ENCODE results near the gene HSFX3.
A peak's percentile ranks its signal among the peaks of the same experiment; 100 is the strongest.
"Not testable (repeated sequence)": the region's sequence is repeated elsewhere in the genome, so short reads cannot be mapped to it uniquely, and the experiment has no call there.

The HSFX3 gene

GRCh38 chrX:149513825-149514428, 35.8 kb downstream of the HSFX3 start:
- no peak for DNase-seq

GRCh38 chrX:149512225-149512885, 37.4 kb downstream of the HSFX3 start:
- peak; percentile 42 to 49 for DNase-seq

- DNase-seq: no peak
Observed at GRCh38 chrX:149511081-149511480, 38.6 kb downstream of the HSFX3 start.

- no peak for DNase-seq
Observed at GRCh38 chrX:149510386-149510785, 39.3 kb downstream of the HSFX3 start.

GRCh38 chrX:149508467-149508866, 41.3 kb downstream of the HSFX3 start:
- no peak for DNase-seq

GRCh38 chrX:149506349-149506748, 43.4 kb downstream of the HSFX3 start:
- no peak for DNase-seq

GRCh38 chrX:149505671-149506070, 44.1 kb downstream of the HSFX3 start:
- DNase-seq: no peak

GRCh38 chrX:149504915-149505651, 44.6 kb downstream of the HSFX3 start, which contains the start of gene IDS:
TSS of gene IDS (minus strand) at chrX:149505306. CDS start at chrX:149505137, 169 bp downstream.
- peak; percentile 76 to 77 for DNase-seq

- peak; percentile 50 to 53 for DNase-seq
Observed at GRCh38 chrX:149504226-149504914, 45.4 kb downstream of the HSFX3 start.

- peak; percentile 44 to 53 for DNase-seq
Observed at GRCh38 chrX:149503446-149503845, 46.3 kb downstream of the HSFX3 start.

GRCh38 chrX:149502923-149503322, 46.8 kb downstream of the HSFX3 start:
- DNase-seq: not testable (repeated sequence)

GRCh38 chrX:149499766-149500165, 50.0 kb downstream of the HSFX3 start:
- DNase-seq: no peak

GRCh38 chrX:149498767-149499166, 51.0 kb downstream of the HSFX3 start:
- DNase-seq: no peak
